Sigmoid colon (tissue), 7 donors: ENCODE results near the gene LCP1. TPM values are rescaled to one million over a fixed set of nuclear protein-coding genes. Genes with fewer than 3 reads are reported as not detected.

Experiments
- DNase-seq: peaks from one replicate; pipeline ENCODE4 v3.0.0-alpha.2; 2019
- H3K27ac ChIP-seq, 4 donors: fragments of 200-600 bp; sonication (generic); one replicate each; pipeline ENCODE4 v1.5.1; 2016 to 2019; ENCODE audit warnings: mild to moderate bottlenecking in 1 of 4
- H3K27me3 ChIP-seq, 3 donors: fragments of 200-600 bp; sonication (generic); one replicate each; pipeline ENCODE4 v1.5.1; 2019; ENCODE audit warnings: mild to moderate bottlenecking in 1 of 3
- H3K36me3 ChIP-seq, 4 donors: fragments of 200-600 bp; sonication (generic); one replicate each; pipeline ENCODE4 v1.5.1; 2016 to 2019
- H3K4me1 ChIP-seq, 4 donors: fragments of 200-600 bp; sonication (generic); one replicate each; pipeline ENCODE4 v1.5.1; 2017 to 2019
- H3K4me3 ChIP-seq, 4 donors: fragments of 200-600 bp; sonication (generic); one replicate each; pipeline ENCODE4 v1.5.1; 2017 to 2019; ENCODE audit warnings: mild to moderate bottlenecking in 2 of 4, moderate library complexity in 1 of 4
- H3K9me3 ChIP-seq, 4 donors: fragments of 200-600 bp in 3 of 4; sonication (generic) in 3 of 4; one replicate each; pipeline versions ENCODE4 v1.5.1 to v1.6.1; 2013 to 2019
- CTCF ChIP-seq, 4 experiments: fragments of 450-650 bp in 3 of 4; fragments of 200-600 bp in 1 of 4; IDR thresholded peaks; one replicate each; pipeline ENCODE4 v1.5.1; 2016 to 2019; ENCODE audit warnings: antibody characterized with exemption in 4 of 4, mild to moderate bottlenecking in 3 of 4, moderate library complexity in 2 of 4
- EP300 ChIP-seq, 4 donors: sonication (generic); formaldehyde crosslinking; IDR thresholded peaks; one replicate each; pipeline ENCODE4 v1.6.1; 2017; ENCODE audit warnings: antibody characterized with exemption in 4 of 4
- POLR2A ChIP-seq, 2 donors: fragments of 450-650 bp; IDR thresholded peaks; one replicate each; pipeline ENCODE4 v1.6.1; 2016; ENCODE audit warnings: antibody characterized with exemption in 2 of 2, mild to moderate bottlenecking in 2 of 2, moderate library complexity in 2 of 2
- POLR2AphosphoS5 ChIP-seq, 4 donors: sonication (generic); formaldehyde crosslinking; IDR thresholded peaks; one replicate each; pipeline ENCODE4 v1.6.1; 2017; ENCODE audit warnings: antibody characterized with exemption in 4 of 4
- WGBS, 2 donors: extraction: QIAGEN DNeasy Blood & Tissue Kit; methylation state at CpG; one replicate each; pipeline ENCODE4 v1.1.7; 2013; 5-methylcytosine and 5-hydroxymethylcytosine counted together
- intact Hi-C: fragments of 100-400 bp; cut with DNase I; formaldehyde crosslinking; loops from one replicate; pipeline ENCODE4 v1.15.1; 2023
- polyA plus RNA-seq, 3 donors: library from polyadenylated mRNA; stranded (reverse); fragments of 200-250 nt; gene quantifications; one replicate each; pipeline ENCODE4 v1.2.3, GENCODE V29; 2013
- total RNA-seq, 4 donors: library from RNA; depleted of rRNA; stranded (reverse); fragments of >200 nt; gene quantifications; one replicate each; pipeline ENCODE4 v1.1.0, GENCODE V29; 2016
- donor health status: healthy with polysubstance abuse.
- donor health status: Bipolar disorder and iron deficiency.
- donor health status: healthy.

Gene LCP1
- total and polyA plus RNA-seq, 7 donors: 10.0 to 112 (median 27.4) TPM

DNA sequence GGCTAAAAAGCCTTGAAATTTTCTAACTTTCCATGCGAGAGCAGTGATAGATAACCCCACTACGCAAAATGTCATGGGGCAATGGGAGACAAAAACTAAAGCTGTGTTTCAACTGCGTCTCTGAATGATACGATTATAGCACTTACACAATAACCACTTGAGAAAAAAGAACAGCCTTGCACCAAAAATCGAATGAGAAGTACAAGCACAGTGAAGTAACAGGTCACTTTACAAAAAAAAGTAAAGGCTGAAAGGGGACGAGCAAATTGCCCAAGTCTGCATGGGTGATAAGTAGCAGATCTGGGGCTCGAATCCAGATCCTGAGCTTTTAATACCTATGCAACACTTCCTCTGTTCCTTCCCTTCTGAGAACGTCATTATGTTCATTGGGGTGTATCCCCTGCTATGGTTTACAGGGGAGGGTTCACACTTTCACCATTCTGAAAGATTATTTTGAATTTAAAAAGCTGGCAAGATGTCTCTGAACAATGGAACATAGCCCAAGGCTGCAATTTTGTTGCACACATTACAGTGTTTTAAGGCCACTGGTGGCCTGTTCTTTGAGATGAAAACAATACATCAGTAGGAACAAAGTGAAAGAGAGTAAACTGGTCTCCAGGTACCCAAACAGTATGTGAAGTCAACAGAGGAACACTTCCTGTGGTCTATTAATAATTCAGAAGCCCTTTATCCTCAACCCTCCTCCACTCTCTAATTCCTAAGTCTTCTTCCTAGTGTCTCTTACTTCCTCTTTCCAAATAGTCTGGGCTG, 80.3 kb downstream of the LCP1 start:
- intact Hi-C loops: no loop called here
- Histone ChIP-seq H3K27me3 (no peaks in the 10 kb centered on the region), H3K9me3 (no peaks in the 10 kb centered on the region), H3K36me3 (no peaks in the 10 kb centered on the region), H3K4me3 (no peak overlapping the region), H3K4me1 (peaks cover 0 to 7% (median 0%) of the 10 kb centered on the region in 4 donors), H3K27ac (no peak overlapping the region)
- TF ChIP-seq POLR2A (IDR thresholded peaks at IDR 0.05): no peak
- no peak for TF ChIP-seq CTCF (IDR thresholded peaks at IDR 0.05)
- no peak for TF ChIP-seq POLR2AphosphoS5 (IDR thresholded peaks at IDR 0.05)
- TF ChIP-seq EP300 (IDR thresholded peaks at IDR 0.05): no peak
- DNase-seq: no peak
- 73 to 78% methylated on average over 8 of the region's 8 CpGs for WGBS, 2 donors

- H3K9me3 ChIP-seq: no peaks in the 10 kb centered on the region
- H3K27me3 ChIP-seq: no peaks in the 10 kb centered on the region
- DNase-seq: no peak
- no peak overlapping the region for H3K27ac ChIP-seq
- intact Hi-C loops: no loop called here
- no peak for TF ChIP-seq CTCF (IDR thresholded peaks at IDR 0.05)
- TF ChIP-seq EP300 (IDR thresholded peaks at IDR 0.05): no peak
- no peak for TF ChIP-seq POLR2A (IDR thresholded peaks at IDR 0.05)
- TF ChIP-seq POLR2AphosphoS5 (IDR thresholded peaks at IDR 0.05): no peak
- H3K4me3 ChIP-seq: no peak overlapping the region
- H3K36me3 ChIP-seq: no peaks in the 10 kb centered on the region
- 73 to 88% methylated on average over 4 of the region's 4 CpGs for WGBS, 2 donors
- peaks cover 0 to 7% (median 0%) of the 10 kb centered on the region in 4 donors for H3K4me1 ChIP-seq
Observed at GRCh38 chr13:46101002-46101401, 81.0 kb downstream of the LCP1 start.

DNA sequence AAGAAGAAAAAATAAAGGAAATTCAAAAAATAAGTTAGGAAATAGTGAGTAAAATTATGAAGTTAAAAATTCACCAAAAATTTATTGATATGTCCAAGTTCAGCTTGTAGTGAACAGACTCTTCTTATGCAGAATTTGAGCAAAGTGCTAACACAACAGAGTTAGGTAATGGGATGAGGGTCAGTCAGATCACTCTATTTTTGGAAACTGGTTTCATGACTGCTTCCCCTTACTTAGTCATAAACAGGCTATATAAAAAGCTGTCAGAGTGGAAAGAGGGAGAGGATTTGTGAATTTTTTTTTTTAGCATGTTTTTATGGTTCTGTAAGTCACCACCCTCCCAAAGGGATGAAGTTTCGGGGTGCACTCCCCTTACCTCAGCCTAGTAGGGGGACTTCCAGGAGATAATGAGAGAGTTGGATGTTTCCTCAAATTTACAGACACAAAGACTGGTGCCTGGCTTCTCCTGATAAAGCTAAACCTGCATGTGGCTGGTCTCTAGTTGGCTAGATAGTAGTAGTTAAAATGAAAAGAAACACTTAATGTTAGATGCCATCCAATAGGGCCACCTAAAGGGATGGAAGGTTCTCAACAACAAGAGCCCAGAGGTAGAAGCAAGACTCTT, 81.7 kb downstream of the LCP1 start:
- Histone ChIP-seq H3K27me3 (no peaks in the 10 kb centered on the region), H3K9me3 (no peaks in the 10 kb centered on the region), H3K4me3 (no peak overlapping the region), H3K27ac (no peak overlapping the region), H3K36me3 (no peaks in the 10 kb centered on the region), H3K4me1 (peaks cover 0 to 7% (median 0%) of the 10 kb centered on the region in 4 donors)
- DNase-seq: no peak
- TF ChIP-seq EP300 (IDR thresholded peaks at IDR 0.05): no peak
- no peak for TF ChIP-seq CTCF (IDR thresholded peaks at IDR 0.05)
- TF ChIP-seq POLR2A (IDR thresholded peaks at IDR 0.05): no peak
- no peak for TF ChIP-seq POLR2AphosphoS5 (IDR thresholded peaks at IDR 0.05)
- intact Hi-C loops: no loop called here
- 71 to 81% methylated on average over 1 of the region's 1 CpG for WGBS, 2 donors

- H3K9me3 ChIP-seq: no peaks in the 10 kb centered on the region
- TF ChIP-seq POLR2A (IDR thresholded peaks at IDR 0.05): no peak
- TF ChIP-seq POLR2AphosphoS5 (IDR thresholded peaks at IDR 0.05): no peak
- no peak for TF ChIP-seq EP300 (IDR thresholded peaks at IDR 0.05)
- TF ChIP-seq CTCF (IDR thresholded peaks at IDR 0.05): no peak
- 25 to 75% methylated on average over 4 of the region's 4 CpGs for WGBS, 2 donors
- no peaks in the 10 kb centered on the region for H3K27me3 ChIP-seq
- H3K4me1 ChIP-seq: peaks cover 0 to 7% (median 0%) of the 10 kb centered on the region in 4 donors
- DNase-seq: no peak
- intact Hi-C loops: no loop called here
- no peak overlapping the region for H3K4me3 ChIP-seq
- no peaks in the 10 kb centered on the region for H3K36me3 ChIP-seq
- no peak overlapping the region for H3K27ac ChIP-seq
Observed at GRCh38 chr13:46097663-46098062, 84.3 kb downstream of the LCP1 start.
